H1 (cell line): ENCODE measurements around the gene USP26. TPM values are rescaled to one million over a fixed set of nuclear protein-coding genes. Genes with fewer than 3 reads are reported as not detected.

Experiments used
- CTCF ChIA-PET: fragments of 300-600 bp; sonication (Branson Sonifier 250); formaldehyde crosslinking; loops from one replicate; lab custom pipeline; 2021; ENCODE audit not compliant: partially characterized antibody; lab: Charles Lee
- POLR2A ChIA-PET: fragments of 300-600 bp; sonication (Branson Sonifier 250); formaldehyde crosslinking; loops from one replicate; lab custom pipeline; 2021; ENCODE audit warnings: inconsistent platforms; ENCODE audit not compliant: partially characterized antibody; lab: Charles Lee
- DNase-seq, 2 experiments: peaks; one replicate each; pipeline versions ENCODE4 v3.0.0 to v3.0.0-alpha.2; 2010 to 2022; ENCODE audit warnings: low spot score in 2 of 2, low read depth in 1 of 2, mixed read lengths in 1 of 2
- FAIRE-seq: peaks from 2 replicates; lab custom pipeline; 2011; peaks lifted over from hg19 to GRCh38; lab: Jason Lieb, UNC
- H2AFZ ChIP-seq: 2 replicates; pipeline ENCODE4 v1.8.1; 2012; ENCODE audit warnings: low read length, inconsistent platforms
- H2AK5ac ChIP-seq: 2 replicates; pipeline ENCODE4 v1.6.1; 2013; ENCODE audit warnings: low read depth, low read length
- H2BK120ac ChIP-seq: replicated peaks from 2 replicates; pipeline ENCODE3; 2013; ENCODE audit warnings: low read depth, low read length, inconsistent platforms
- H2BK12ac ChIP-seq: 2 replicates; pipeline ENCODE4 v1.6.1; 2013; ENCODE audit warnings: low read depth, low read length
- H2BK15ac ChIP-seq: 2 replicates; pipeline ENCODE4 v1.6.1; 2013; ENCODE audit warnings: low read length
- H2BK20ac ChIP-seq: 2 replicates; pipeline ENCODE4 v1.6.1; 2013; ENCODE audit warnings: low read length
- H2BK5ac ChIP-seq: 2 replicates; pipeline ENCODE4 v1.6.1; 2013; ENCODE audit warnings: low read depth, low read length
- H3K14ac ChIP-seq: 2 replicates; pipeline ENCODE4 v1.6.1; 2013; ENCODE audit warnings: inconsistent platforms; ENCODE audit not compliant: insufficient read length
- H3K18ac ChIP-seq: 2 replicates; pipeline ENCODE4 v1.6.1; 2013; ENCODE audit warnings: low read length; ENCODE audit errors: extremely low read depth
- H3K23ac ChIP-seq: 2 replicates; pipeline ENCODE4 v1.6.1; 2013; ENCODE audit warnings: inconsistent platforms; ENCODE audit not compliant: insufficient read length
- H3K23me2 ChIP-seq: 2 replicates; pipeline ENCODE4 v1.6.1; 2013; ENCODE audit warnings: low read depth, low read length
- H3K27ac ChIP-seq: 2 replicates; pipeline ENCODE4 v1.6.1; 2011; ENCODE audit warnings: low read depth, low read length, inconsistent platforms
- H3K27me3 ChIP-seq, 4 experiments: replicated peaks in 1 of 4; 1 replicate in 1 of 4; 2 replicates in 3 of 4; pipeline versions ENCODE4 v1.6.1 to v1.8.1; 2011 to 2013; ENCODE audit warnings: low read length in 3 of 4, mild to moderate bottlenecking in 3 of 4, inconsistent platforms in 2 of 4, mixed read lengths in 2 of 4, moderate library complexity in 1 of 4; ENCODE audit not compliant: control insufficient read depth in 3 of 4, insufficient read depth in 3 of 4; ENCODE audit errors: extremely low read depth in 1 of 4
- H3K36me3 ChIP-seq, 4 experiments: 2 replicates each; pipeline versions ENCODE4 v1.6.1 to v1.8.1; 2011 to 2013; ENCODE audit warnings: mild to moderate bottlenecking in 4 of 4, low read length in 3 of 4, moderate library complexity in 2 of 4, control low read depth in 1 of 4, inconsistent platforms in 1 of 4; ENCODE audit not compliant: insufficient read depth in 4 of 4, control insufficient read depth in 2 of 4
- H3K4ac ChIP-seq: replicated peaks from 2 replicates; pipeline ENCODE3; 2013; ENCODE audit warnings: low read length, low read depth, mixed read lengths, inconsistent platforms; ENCODE audit not compliant: insufficient read length
- H3K4me1 ChIP-seq, 4 experiments: replicated peaks in 1 of 4; 1 replicate in 1 of 4; 2 replicates in 3 of 4; pipeline versions ENCODE4 v1.6.1 to v1.8.1; 2011 to 2013; ENCODE audit warnings: low read length in 3 of 4, inconsistent platforms in 2 of 4, mixed read lengths in 1 of 4; ENCODE audit not compliant: insufficient read depth in 4 of 4, control insufficient read depth in 3 of 4
- H3K4me2 ChIP-seq, 2 experiments: 2 replicates each; pipeline versions ENCODE4 v1.6.1 to v1.8.1; 2011 to 2013; ENCODE audit warnings: low read depth in 2 of 2, low read length in 2 of 2, control low read depth in 1 of 2, inconsistent platforms in 1 of 2, mild to moderate bottlenecking in 1 of 2; ENCODE audit not compliant: insufficient read depth in 1 of 2
- H3K4me3 ChIP-seq, 4 experiments: fragments of 200-600, 300-600 bp in 1 of 4; sonication (generic), shearing (Covaris generic), sonication (Bioruptor Twin) in 1 of 4; 2 replicates each; pipeline versions ENCODE4 v1.5.1 to v1.8.1; 2011 to 2016; ENCODE audit warnings: low read length in 4 of 4, low read depth in 3 of 4, control low read depth in 2 of 4, inconsistent platforms in 2 of 4, mild to moderate bottlenecking in 2 of 4, mixed read lengths in 1 of 4, moderate library complexity in 1 of 4; ENCODE audit not compliant: insufficient read depth in 2 of 4; ENCODE audit errors: extremely low read depth in 1 of 4
- H3K56ac ChIP-seq: replicated peaks from 2 replicates; pipeline ENCODE3; 2013; ENCODE audit warnings: low read depth, mild to moderate bottlenecking, mixed read lengths, low read length, inconsistent platforms; ENCODE audit not compliant: insufficient read length
- H3K79me1 ChIP-seq: 2 replicates; pipeline ENCODE4 v1.6.1; 2013; ENCODE audit warnings: low read depth, low read length, control low read depth
- H3K79me2 ChIP-seq, 2 experiments: 2 replicates each; pipeline versions ENCODE4 v1.6.1 to v1.8.1; 2012 to 2013; ENCODE audit warnings: low read length in 2 of 2, mild to moderate bottlenecking in 2 of 2, inconsistent platforms in 1 of 2; ENCODE audit not compliant: insufficient read depth in 2 of 2, control insufficient read depth in 1 of 2
- H3K9ac ChIP-seq, 4 experiments: replicated peaks in 1 of 4; 1 replicate in 1 of 4; 2 replicates in 3 of 4; pipeline versions ENCODE4 v1.6.1 to v1.8.1; 2011 to 2013; ENCODE audit warnings: low read depth in 3 of 4, low read length in 3 of 4, control low read depth in 2 of 4, mild to moderate bottlenecking in 2 of 4, moderate library complexity in 2 of 4, inconsistent platforms in 1 of 4; ENCODE audit errors: extremely low read depth in 1 of 4
- H3K9me3 ChIP-seq, 2 experiments: 2 replicates each; pipeline versions ENCODE4 v1.6.1 to v1.8.1; 2012 to 2013; ENCODE audit warnings: mild to moderate bottlenecking in 2 of 2, moderate library complexity in 2 of 2, control low read depth in 1 of 2, inconsistent platforms in 1 of 2, low read depth in 1 of 2, low read length in 1 of 2, mixed read lengths in 1 of 2; ENCODE audit not compliant: insufficient read depth in 2 of 2
- H4K20me1 ChIP-seq, 2 experiments: replicated peaks in 1 of 2; 2 replicates each; pipeline versions ENCODE3 to v1.8.1; 2011 to 2013; ENCODE audit warnings: inconsistent platforms in 2 of 2, low read length in 2 of 2, mild to moderate bottlenecking in 1 of 2; ENCODE audit not compliant: insufficient read depth in 2 of 2, control insufficient read depth in 1 of 2
- H4K5ac ChIP-seq: 2 replicates; pipeline ENCODE4 v1.6.1; 2013; ENCODE audit warnings: low read length, low read depth, mixed read lengths, inconsistent platforms; ENCODE audit not compliant: insufficient read length
- H4K8ac ChIP-seq: 2 replicates; pipeline ENCODE4 v1.8.0; 2013; ENCODE audit warnings: mild to moderate bottlenecking, moderate library complexity, low read length, inconsistent platforms; ENCODE audit not compliant: insufficient read depth; ENCODE audit errors: extremely low read depth
- H4K91ac ChIP-seq: replicated peaks from 2 replicates; pipeline ENCODE3; 2013; ENCODE audit warnings: low read length, mixed read lengths, inconsistent platforms; ENCODE audit not compliant: insufficient read length
- CBX5 ChIP-seq: fragments of 300-800, 300-1000 bp; sonication (generic); IDR thresholded peaks from 2 replicates; pipeline ENCODE4 v1.7.1; 2016; ENCODE audit warnings: antibody characterized with exemption, low read length, low read depth
- CEBPB ChIP-seq: IDR thresholded peaks from 2 replicates; pipeline ENCODE4 v1.6.1; 2012; ENCODE audit warnings: low read depth, low read length
- SP4 ChIP-seq: IDR thresholded peaks from 2 replicates; pipeline ENCODE4 v1.6.1; 2012; ENCODE audit warnings: low read length, inconsistent platforms
- TAF1 ChIP-seq: IDR thresholded peaks from 2 replicates; pipeline ENCODE4 v1.6.1; 2011; ENCODE audit warnings: mild to moderate bottlenecking, low read depth, low read length
- WGBS, 2 experiments: shearing (Covaris generic) in 1 of 2; methylation state at CpG; one replicate each; pipeline versions ENCODE4 v1.1.6 to v1.1.7; 2013 to 2015; ENCODE audit warnings: low lambda C conversion rate in 2 of 2, mixed read lengths in 2 of 2, inconsistent platforms in 1 of 2, low coverage in 1 of 2, missing lambda C conversion rate in 1 of 2; ENCODE audit not compliant: insufficient replicate concordance in 2 of 2, insufficient coverage in 1 of 2, insufficient read length in 1 of 2; ENCODE audit errors: extremely low coverage in 1 of 2, missing lambda C conversion rate in 1 of 2; 5-methylcytosine and 5-hydroxymethylcytosine counted together
- polyA plus RNA-seq, 7 experiments: library from polyadenylated mRNA; depleted of rRNA in 3 of 7; stranded (reverse) in 5 of 7; unstranded in 2 of 7; fragments of >200 nt in 5 of 7; fragments of 200-250 nt in 2 of 7; gene quantifications; 1 replicate in 5 of 7; 2 replicates in 1 of 7; 4 replicates in 1 of 7; pipeline versions ENCODE4 v1.2.1 to v1.2.3, GENCODE V29; 2011 to 2013; ENCODE audit warnings: missing spikeins in 2 of 7, mixed read lengths in 2 of 7
- total RNA-seq: library from RNA; stranded (reverse); fragmentation: NEBNext Ultra II Directional; extraction: Animal tissue kit (Norgen Biotek cat#: 25700); gene quantifications from 2 replicates; pipeline ENCODE4 v1.2.1, GENCODE V29; 2021

Gene USP26
- total and polyA plus RNA-seq, 2 of the 8 experiments (the other 6 are each of a cell fraction or from before 2014, with no cell fraction given), result not detected

DNA sequence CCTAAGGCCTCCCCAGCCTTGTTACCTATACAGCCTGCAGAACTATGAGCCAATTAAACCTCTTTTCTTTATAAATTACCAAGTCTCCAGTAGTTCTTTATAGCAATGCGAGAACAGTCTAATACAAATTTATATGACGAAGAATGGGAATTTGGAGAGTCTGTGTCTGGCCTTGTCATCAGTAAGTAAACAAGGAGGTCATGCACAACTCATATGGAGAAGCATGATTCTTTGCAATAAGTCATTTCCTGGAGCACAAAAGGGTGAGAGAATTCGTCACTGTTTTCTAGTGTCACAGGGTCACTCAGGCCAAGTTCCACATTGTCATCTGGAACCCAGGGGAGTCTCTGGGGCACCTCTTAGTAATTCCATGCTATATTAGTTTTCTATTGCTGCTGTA, 89.5 kb downstream of the USP26 start:
- Histone ChIP-seq H3K23ac (no peak overlapping the region), H3K9ac (no peak overlapping the region), H4K8ac (no peak overlapping the region), H3K27me3 (no peaks in the 10 kb centered on the region), H4K20me1 (no peaks in the 10 kb centered on the region), H4K91ac (no peak overlapping the region), H3K79me2 (no peaks in the 10 kb centered on the region), H2AFZ (no peak overlapping the region), H3K4me2 (no peak overlapping the region), H2BK5ac (no peak overlapping the region), H3K9me3 (peaks cover 3 to 7% of the 10 kb centered on the region in 2 experiments; a peak in 2 of 4 replicates), H4K5ac (no peak overlapping the region), H3K4me3 (no peak overlapping the region), H3K18ac (no peak overlapping the region), H3K14ac (no peak overlapping the region), H3K36me3 (no peaks in the 10 kb centered on the region), H2BK120ac (no peak overlapping the region), H2BK20ac (no peak overlapping the region), H3K27ac (no peak overlapping the region), H2AK5ac (no peak overlapping the region), H2BK12ac (no peak overlapping the region), H3K79me1 (no peaks in the 10 kb centered on the region), H2BK15ac (no peak overlapping the region), H3K23me2 (no peaks in the 10 kb centered on the region), H3K4ac (no peak overlapping the region), H3K56ac (no peak overlapping the region), H3K4me1 (no peaks in the 10 kb centered on the region)
- FAIRE-seq (no peak), DNase-seq (no peak)
- ChIA-PET POLR2A (no interaction called here), CTCF (interaction anchor here (0.6 to 3.6 kb wide), 2 partner anchors 76 to 165 kb away, joined by 4 to 25 read pairs; no protein-coding TSS in a partner anchor)
- 93% methylated on average over 3 of the region's 3 CpGs; no CpG with 5 or more reads in 1 of the 2 experiments for WGBS, 2 experiments
- TF ChIP-seq TAF1 (no peak), SP4 (no peak), CEBPB (no peak), CBX5 (no peak)
